Effector memory CD8-positive, alpha-beta T cell (primary cell): Measurements from ENCODE around the gene DKK2.

Source experiments
- ATAC-seq: fragments of 150-1000 bp; cut with Tn5 transposase; replicated peaks from 2 replicates; pipeline ENCODE4 v1.10.0; 2021; ENCODE audit warnings: mild to moderate bottlenecking, moderate library complexity
- DNase-seq, 3 experiments: peaks; one replicate each; pipeline ENCODE4 v3.0.0; 2021
- H3K27ac Mint-ChIP-seq, 2 donors: one replicate each; pipeline ENCODE4 v1.8.0; 2022; ENCODE audit warnings: mild to moderate bottlenecking in 2 of 2, mixed read lengths in 2 of 2, moderate library complexity in 2 of 2
- H3K27me3 Mint-ChIP-seq, 2 donors: one replicate each; pipeline ENCODE4 v1.8.0; 2022; ENCODE audit warnings: mixed read lengths in 2 of 2
- H3K36me3 Mint-ChIP-seq: one replicate; pipeline ENCODE4 v1.8.0; 2022; ENCODE audit warnings: mild to moderate bottlenecking, moderate library complexity, mixed read lengths; ENCODE audit not compliant: insufficient read depth
- H3K4me1 Mint-ChIP-seq, 2 donors: one replicate each; pipeline ENCODE4 v1.8.0; 2022; ENCODE audit warnings: low read depth in 2 of 2, mixed read lengths in 2 of 2
- H3K4me3 Mint-ChIP-seq, 2 donors: one replicate each; pipeline ENCODE4 v1.8.0; 2022; ENCODE audit warnings: mild to moderate bottlenecking in 2 of 2, mixed read lengths in 2 of 2, moderate library complexity in 2 of 2
- H3K9me3 Mint-ChIP-seq, 2 donors: one replicate each; pipeline ENCODE4 v1.8.0; 2022; ENCODE audit warnings: mixed read lengths in 2 of 2
- total RNA-seq, 9 experiments: gene quantifications; one replicate each; lab custom pipeline; 2026; lab: John Stamatoyannopoulos, UW

The DKK2 gene, protein sequence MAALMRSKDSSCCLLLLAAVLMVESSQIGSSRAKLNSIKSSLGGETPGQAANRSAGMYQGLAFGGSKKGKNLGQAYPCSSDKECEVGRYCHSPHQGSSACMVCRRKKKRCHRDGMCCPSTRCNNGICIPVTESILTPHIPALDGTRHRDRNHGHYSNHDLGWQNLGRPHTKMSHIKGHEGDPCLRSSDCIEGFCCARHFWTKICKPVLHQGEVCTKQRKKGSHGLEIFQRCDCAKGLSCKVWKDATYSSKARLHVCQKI
- 0 to 3.6 (median 0.20) reads per million in 9 experiments for total RNA-seq

DNA sequence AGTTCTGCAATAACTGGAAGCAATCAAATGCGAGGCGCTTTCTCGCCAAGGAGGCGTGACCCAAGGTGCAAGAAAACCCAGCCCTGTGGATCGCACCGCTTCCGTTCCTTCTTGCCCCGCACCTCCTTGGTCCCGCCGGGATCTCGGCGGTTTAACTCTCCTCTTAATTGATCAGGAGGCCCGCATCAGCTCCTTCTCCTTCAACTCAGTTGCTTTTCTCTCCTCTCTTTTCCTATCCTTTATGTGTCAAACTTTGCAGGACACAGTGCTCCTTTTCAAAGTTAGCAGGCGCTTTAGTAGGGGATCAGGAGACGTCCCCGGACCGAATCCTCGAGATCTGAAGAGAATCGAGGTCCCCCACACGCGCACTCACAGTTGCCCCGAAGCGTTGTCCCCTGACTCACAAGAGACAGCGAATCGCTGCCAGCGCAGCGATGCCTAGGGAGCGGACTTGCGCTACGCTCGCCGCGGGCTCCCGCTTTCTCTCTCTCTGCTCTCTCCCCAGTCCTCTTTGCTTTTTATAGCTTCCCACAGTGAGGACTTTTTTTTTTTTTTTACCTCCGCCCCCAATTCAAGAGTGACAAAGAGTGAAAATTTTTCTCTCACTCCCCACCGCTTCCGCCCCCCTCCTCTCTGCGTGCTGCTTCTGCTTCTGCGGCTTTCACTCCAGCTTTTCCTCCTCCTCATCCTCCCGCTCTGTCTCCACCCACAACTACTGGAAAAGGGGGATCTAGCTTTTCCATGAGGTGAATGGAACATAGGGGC lies at the start of gene DKK2:
Gene DKK2 (minus strand): TSS at position 495 of the 765 bp plus-strand sequence. CDS start 722 bp downstream, outside the sequence.
- Mint-ChIP-seq H3K9me3 (peaks cover 0 to 1% of the 10 kb centered on the region in 2 donors), H3K27ac (no peak within 1 kb of the TSS), H3K36me3 (peaks cover 5% of the 10 kb centered on the region), H3K4me1 (peaks cover 11 to 15% of the 10 kb centered on the region in 2 donors), H3K4me3 (peak within 1 kb of the TSS; percentile 82 to 85), H3K27me3 (peaks cover 29 to 46% of the 10 kb centered on the region in 2 donors)
- ATAC-seq (peak; percentile 32), DNase-seq (no peak)

DNA sequence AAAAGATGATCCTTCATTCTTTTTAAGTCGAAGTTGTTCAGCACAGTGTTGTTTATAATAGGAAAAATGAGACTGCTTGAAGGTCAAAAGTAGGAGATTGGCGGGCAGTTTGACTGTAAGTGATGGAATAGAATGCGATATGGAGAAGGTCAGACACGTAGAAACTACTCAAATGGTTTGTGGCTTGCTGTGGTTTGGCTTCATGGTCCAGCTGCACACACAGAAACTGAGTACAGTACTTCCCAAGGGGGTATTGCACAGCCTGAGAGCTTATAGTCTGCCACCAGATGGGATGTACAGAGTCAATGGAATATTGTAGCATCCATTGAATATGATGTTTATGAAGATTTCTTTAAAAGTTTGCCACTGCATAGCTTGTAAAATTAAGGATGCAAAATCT lies 41.1 kb upstream of the DKK2 start:
- no peaks in the 10 kb centered on the region for H3K4me1 Mint-ChIP-seq
- peaks cover 0 to 7% of the 10 kb centered on the region in 2 donors for H3K9me3 Mint-ChIP-seq
- H3K27me3 Mint-ChIP-seq: no peaks in the 10 kb centered on the region
- H3K36me3 Mint-ChIP-seq: no peaks in the 10 kb centered on the region
- H3K4me3 Mint-ChIP-seq: no peak overlapping the region
- ATAC-seq: no peak
- DNase-seq: no peak
- no peak overlapping the region for H3K27ac Mint-ChIP-seq

DNA sequence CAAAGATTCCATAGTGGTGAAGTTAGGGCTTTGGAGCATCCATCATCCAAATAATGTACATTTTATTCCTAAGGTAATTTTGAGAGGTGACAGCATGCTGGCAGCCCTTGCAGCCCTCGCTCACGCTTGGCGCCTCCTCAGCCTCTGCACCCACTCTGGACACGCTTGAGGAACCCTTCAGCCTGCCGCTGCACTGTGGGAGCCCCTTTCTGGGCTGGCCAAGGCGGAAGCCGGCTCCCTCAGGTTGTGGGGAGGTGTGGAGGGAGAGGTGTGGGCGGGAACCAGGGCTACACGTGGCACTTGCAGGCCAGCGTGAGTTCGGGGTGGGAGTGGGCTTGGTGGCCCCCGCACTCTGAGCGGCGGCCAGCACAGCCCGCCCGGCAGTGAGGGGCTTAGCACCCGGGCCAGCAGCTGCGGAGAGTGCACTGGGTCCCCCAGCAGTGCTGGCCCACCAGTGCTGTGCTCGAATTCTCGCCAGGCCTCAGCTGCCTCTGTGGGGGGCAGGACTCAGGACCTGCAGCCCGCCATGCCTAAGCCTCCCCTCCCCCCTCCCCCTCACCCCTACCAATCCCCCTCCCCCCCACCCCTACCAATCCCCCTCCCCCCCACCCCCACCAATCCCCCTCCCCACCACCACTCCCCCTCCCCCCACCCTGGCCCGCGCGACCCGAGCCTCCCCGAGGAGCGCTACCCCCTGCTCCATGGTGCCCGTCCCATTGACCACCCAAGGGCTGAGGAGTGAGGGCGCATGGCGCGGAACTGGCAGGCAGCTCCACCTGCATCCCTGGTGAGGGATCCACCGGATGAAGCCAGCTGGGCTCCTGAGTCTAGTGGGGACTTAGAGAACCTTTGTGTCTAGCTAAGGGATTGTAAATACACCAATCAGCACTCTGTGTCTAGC lies 37.0 kb upstream of the DKK2 start:
- no peak overlapping the region for H3K27ac Mint-ChIP-seq
- H3K27me3 Mint-ChIP-seq: no peaks in the 10 kb centered on the region

DNA sequence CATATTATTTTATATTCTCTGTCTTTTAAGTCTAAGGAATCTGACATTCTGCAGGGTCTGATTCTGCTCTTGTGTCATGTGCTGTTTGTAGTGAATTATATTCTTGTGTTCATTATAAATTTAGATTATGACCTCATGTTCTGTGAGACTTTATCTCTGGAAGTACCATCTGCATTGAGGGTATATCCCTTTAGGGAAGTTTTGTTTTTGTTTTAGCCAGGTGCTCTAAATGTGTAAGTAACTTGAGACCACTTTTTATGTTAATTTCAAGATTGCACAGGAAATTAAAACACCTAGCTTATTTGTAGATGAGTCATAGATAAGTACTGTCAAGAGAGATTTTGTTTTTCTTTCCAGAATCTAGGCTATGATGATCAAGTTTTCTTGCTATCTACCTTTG lies 35.0 kb upstream of the DKK2 start:
- H3K4me1 Mint-ChIP-seq: no peaks in the 10 kb centered on the region
- H3K36me3 Mint-ChIP-seq: no peaks in the 10 kb centered on the region
- ATAC-seq (no peak), DNase-seq (no peak)
- no peak overlapping the region for H3K27ac Mint-ChIP-seq
- no peak overlapping the region for H3K4me3 Mint-ChIP-seq
- no peaks in the 10 kb centered on the region for H3K27me3 Mint-ChIP-seq
- peaks cover 0 to 4% of the 10 kb centered on the region in 2 donors for H3K9me3 Mint-ChIP-seq

More for the DNA sequence above, 37.0 kb upstream of the DKK2 start:
- Mint-ChIP-seq H3K4me1 (no peaks in the 10 kb centered on the region), H3K4me3 (no peak overlapping the region), H3K9me3 (peaks cover 0 to 8% of the 10 kb centered on the region in 2 donors), H3K36me3 (no peaks in the 10 kb centered on the region)
- no peak for ATAC-seq
- no peak for DNase-seq

DNA sequence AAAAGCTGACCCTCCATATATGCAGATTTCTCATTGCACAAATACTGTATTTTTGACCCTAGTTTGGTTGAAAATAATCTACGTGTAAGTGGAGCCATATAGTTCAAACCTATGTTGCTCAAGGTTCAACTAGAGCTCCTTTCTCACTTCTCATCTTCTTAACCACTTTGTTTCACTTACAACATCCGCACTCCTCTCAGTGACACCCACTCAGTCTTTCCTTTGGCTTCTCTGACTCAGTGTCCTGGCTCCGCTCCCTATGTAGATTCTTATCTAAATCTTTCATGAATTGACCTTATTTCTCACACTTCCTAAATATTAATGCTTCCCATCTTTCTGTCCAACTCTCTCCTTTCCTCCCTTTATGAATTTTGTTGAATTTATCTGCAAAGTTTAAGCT lies 32.9 kb upstream of the DKK2 start:
- ATAC-seq (peak; percentile 47), DNase-seq (no peak)
- no peak overlapping the region for H3K4me3 Mint-ChIP-seq

DNA sequence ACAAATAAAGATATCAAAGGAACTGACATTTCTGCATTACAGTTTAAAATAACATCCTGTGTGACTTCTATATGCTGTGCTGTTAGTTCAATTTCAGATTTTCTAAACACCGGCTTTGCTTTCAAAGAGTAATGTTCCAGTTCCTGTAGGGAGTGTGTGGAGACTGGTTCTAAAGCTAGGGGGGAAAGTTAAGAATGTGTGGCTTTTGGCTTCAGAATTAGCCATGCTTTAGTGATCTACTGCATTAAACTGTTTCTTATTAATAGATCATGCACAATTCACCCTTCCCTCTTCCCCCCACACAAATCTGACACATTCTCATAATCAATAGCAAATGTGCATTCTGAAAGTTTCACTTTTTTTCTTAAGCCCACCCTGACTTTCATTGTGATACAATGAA lies 32.0 kb upstream of the DKK2 start:
- H3K36me3 Mint-ChIP-seq: no peaks in the 10 kb centered on the region
- H3K4me3 Mint-ChIP-seq: no peak overlapping the region

More for the DNA sequence above, 32.9 kb upstream of the DKK2 start:
- no peak overlapping the region for H3K27ac Mint-ChIP-seq
- H3K9me3 Mint-ChIP-seq: peaks cover 0 to 4% of the 10 kb centered on the region in 2 donors
- H3K36me3 Mint-ChIP-seq: no peaks in the 10 kb centered on the region
- H3K4me1 Mint-ChIP-seq: no peaks in the 10 kb centered on the region
- no peaks in the 10 kb centered on the region for H3K27me3 Mint-ChIP-seq

DNA sequence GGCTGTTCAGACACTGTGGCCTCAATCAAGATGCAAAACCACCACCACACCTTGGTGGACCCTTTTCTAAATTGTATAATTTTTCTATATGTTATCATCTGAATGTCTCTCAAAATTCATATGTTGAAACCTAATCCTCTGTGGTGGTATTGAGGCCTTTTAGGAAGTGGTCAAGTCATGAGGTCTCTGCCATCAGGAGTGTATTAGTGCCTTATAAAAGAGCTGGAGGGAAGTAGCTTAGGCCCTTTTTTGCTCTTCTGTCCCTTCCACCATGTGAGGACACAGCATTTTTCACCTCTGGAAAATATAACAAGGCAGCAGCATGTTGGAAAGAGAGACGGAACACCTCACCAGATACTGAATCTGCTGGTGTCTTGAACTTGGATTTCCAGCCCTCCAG lies 30.5 kb upstream of the DKK2 start:
- Mint-ChIP-seq H3K27me3 (no peaks in the 10 kb centered on the region), H3K27ac (no peak overlapping the region), H3K9me3 (peaks cover 0 to 8% of the 10 kb centered on the region in 2 donors), H3K4me3 (no peak overlapping the region), H3K4me1 (no peaks in the 10 kb centered on the region), H3K36me3 (no peaks in the 10 kb centered on the region)
- no peak for ATAC-seq
- DNase-seq: no peak

More for the DNA sequence above, 32.0 kb upstream of the DKK2 start:
- ATAC-seq: no peak
- H3K27me3 Mint-ChIP-seq: no peaks in the 10 kb centered on the region
- no peak overlapping the region for H3K27ac Mint-ChIP-seq
- no peak for DNase-seq
- H3K9me3 Mint-ChIP-seq: peaks cover 0 to 8% of the 10 kb centered on the region in 2 donors
- no peaks in the 10 kb centered on the region for H3K4me1 Mint-ChIP-seq

DNA sequence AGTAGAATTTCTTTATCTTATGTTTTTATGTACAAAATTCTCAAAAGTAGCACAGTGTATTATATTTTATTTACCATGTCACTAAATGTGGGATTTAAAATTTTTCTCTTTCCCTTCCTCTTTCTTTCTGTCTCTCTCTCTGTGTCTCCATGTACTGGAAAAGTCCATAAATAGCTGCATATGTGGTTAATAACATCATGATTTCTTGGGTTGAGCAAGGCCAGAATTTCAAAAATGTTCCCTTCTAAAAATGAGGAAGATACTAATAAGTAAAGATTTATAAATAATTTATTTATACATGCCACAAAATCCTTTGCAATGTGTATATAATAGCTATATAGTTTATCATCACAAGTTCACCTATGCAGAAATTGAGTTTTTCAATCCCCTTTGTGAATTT lies 29.1 kb upstream of the DKK2 start:
- H3K4me3 Mint-ChIP-seq: no peak overlapping the region
- peaks cover 0 to 8% of the 10 kb centered on the region in 2 donors for H3K9me3 Mint-ChIP-seq
- no peaks in the 10 kb centered on the region for H3K27me3 Mint-ChIP-seq
- H3K27ac Mint-ChIP-seq: no peak overlapping the region
- no peaks in the 10 kb centered on the region for H3K36me3 Mint-ChIP-seq
- no peak for ATAC-seq
- no peak for DNase-seq
- H3K4me1 Mint-ChIP-seq: no peaks in the 10 kb centered on the region

DNA sequence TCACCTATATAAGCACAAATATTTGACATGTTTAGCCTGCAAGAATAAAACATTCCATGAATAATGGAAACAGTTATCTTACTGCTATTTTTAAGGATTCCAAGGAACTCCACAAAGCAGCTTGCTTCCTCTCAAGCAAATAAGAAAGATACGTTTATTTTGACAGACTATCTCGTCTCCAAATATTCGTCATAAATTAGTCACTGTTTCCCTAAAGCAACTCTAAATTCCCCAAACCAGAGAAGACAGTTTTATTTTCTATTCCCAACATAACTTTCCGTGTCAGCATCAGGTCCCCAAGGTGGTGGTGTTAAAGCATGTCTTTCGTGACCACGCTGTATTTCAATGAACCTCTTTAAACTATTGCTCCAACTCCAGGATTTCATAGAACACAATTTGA lies 24.3 kb upstream of the DKK2 start:
- Mint-ChIP-seq H3K9me3 (peaks cover 0 to 7% of the 10 kb centered on the region in 2 donors), H3K4me1 (no peaks in the 10 kb centered on the region), H3K27ac (no peak overlapping the region), H3K36me3 (no peaks in the 10 kb centered on the region), H3K27me3 (no peaks in the 10 kb centered on the region), H3K4me3 (no peak overlapping the region)
- ATAC-seq: no peak
- no peak for DNase-seq

DNA sequence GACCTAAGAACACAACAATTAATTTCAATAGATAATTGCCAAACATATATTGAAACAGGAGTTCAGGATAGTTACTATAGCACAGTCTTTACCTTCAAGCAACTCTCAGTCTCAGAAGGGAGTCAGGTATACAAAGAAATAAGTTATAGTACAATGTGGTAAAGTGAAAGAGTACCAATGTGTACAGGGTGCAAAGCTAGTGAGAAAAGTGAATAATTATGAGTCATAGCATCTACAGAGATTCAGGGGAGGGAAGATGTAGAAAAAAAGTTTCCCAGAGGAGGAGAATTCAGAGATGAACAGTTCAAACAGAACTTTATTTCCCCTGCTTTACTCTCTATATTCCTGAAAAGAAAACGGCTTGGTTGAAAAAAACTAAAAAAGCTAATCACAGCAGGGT lies 22.7 kb upstream of the DKK2 start:
- no peak overlapping the region for H3K4me3 Mint-ChIP-seq

DNA sequence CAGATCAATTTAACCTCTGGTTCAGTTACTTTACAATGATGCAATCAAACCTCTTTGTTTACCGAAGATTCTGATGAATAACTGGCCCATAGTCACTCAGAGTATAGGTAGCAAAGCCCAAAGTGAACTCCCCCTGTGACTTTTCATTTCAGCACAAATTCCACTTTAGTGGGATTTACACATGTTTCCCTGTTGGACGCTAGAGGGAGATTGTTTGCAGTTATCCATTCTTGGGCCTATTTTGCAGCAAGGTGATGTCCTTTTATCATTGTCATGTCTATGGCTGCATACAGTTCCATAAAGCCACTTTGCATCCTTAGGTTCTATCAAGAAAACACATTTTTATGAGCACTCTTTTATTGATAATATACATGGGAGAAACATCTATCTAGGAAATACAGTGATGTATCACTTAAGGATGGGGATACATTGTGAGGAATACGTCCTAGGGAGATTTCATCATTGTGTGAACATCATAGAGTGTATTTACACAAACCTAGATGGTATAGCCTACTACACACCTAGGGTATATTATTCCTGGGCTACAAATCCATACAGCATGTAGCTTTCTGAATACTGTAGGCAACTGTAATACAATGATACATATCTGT lies 14.5 kb upstream of the DKK2 start:
- Mint-ChIP-seq H3K27me3 (no peaks in the 10 kb centered on the region), H3K27ac (no peak overlapping the region), H3K4me3 (no peak overlapping the region), H3K4me1 (no peaks in the 10 kb centered on the region), H3K9me3 (peaks cover 0 to 2% of the 10 kb centered on the region in 2 donors), H3K36me3 (no peaks in the 10 kb centered on the region)
- ATAC-seq (no peak), DNase-seq (no peak)

More for the DNA sequence above, 22.7 kb upstream of the DKK2 start:
- Mint-ChIP-seq H3K27me3 (no peaks in the 10 kb centered on the region), H3K36me3 (no peaks in the 10 kb centered on the region), H3K4me1 (no peaks in the 10 kb centered on the region), H3K27ac (no peak overlapping the region), H3K9me3 (peaks cover 0 to 3% of the 10 kb centered on the region in 2 donors)
- ATAC-seq: no peak
- no peak for DNase-seq

DNA sequence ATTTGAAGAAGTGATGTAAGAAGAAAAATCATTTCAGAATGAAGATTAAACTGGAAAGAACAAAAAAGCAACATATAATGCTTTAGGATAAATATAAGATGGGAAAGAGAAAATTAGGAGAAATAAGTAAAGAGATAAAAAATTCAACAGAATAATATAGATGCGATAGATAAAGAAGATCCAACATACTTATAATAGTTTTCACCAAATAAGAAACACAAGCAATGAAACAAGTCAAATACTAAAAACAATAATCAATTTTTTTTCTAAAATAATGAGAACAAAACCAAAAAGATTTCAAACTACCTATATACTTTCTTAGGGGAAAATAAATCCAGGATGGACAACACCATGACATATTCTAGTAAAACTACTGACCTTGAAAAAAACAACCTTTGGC lies 10.1 kb upstream of the DKK2 start:
- Mint-ChIP-seq H3K4me1 (no peaks in the 10 kb centered on the region), H3K27ac (no peak overlapping the region), H3K27me3 (no peaks in the 10 kb centered on the region), H3K36me3 (no peaks in the 10 kb centered on the region), H3K9me3 (peaks cover 4 to 12% of the 10 kb centered on the region in 2 donors), H3K4me3 (no peak overlapping the region)
- DNase-seq (no peak), ATAC-seq (no peak)

DNA sequence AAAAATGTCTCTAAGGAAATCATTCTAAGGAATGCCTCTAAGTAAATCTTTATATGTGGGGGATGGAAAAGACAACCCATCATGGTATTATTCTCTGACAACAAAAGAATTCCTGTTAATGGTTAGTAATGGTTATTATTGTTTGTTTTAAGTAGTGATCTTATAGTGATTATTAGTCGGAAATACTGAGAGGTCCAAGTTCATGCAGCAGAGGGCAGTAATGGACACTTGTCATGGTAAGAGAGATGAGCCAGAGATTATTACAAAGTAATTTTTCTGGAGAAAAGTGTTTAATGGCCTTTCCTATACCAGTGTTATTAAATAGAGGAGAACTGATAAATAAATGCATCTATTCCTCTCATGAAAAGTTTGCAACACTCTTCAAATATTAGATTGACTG lies 8.1 kb upstream of the DKK2 start:
- Mint-ChIP-seq H3K27ac (no peak overlapping the region), H3K27me3 (no peaks in the 10 kb centered on the region), H3K9me3 (peaks cover 4 to 12% of the 10 kb centered on the region in 2 donors), H3K4me1 (no peaks in the 10 kb centered on the region), H3K4me3 (no peak overlapping the region), H3K36me3 (no peaks in the 10 kb centered on the region)
- DNase-seq (no peak), ATAC-seq (no peak)
